Esophagus muscularis mucosa (tissue), 4 donors: ENCODE data around the gene UPF3A. TPM values are rescaled to one million over a fixed set of nuclear protein-coding genes. Genes with fewer than 3 reads are reported as not detected.
"Not testable (repeated sequence)": the region's sequence is repeated elsewhere in the genome, so short reads cannot be mapped to it uniquely, and the experiment has no call there.

Experiments used
- DNase-seq: peaks from one replicate; pipeline ENCODE4 v3.0.0-alpha.2; 2017; ENCODE audit errors: extremely low spot score
- H3K27ac ChIP-seq, 4 donors: fragments of 200-600 bp; sonication (generic); replicated peaks in 1 of 4; 1 replicate in 3 of 4; 2 replicates in 1 of 4; pipeline ENCODE4 v1.5.1; 2016 to 2019; ENCODE audit warnings: mild to moderate bottlenecking in 1 of 4
- H3K27me3 ChIP-seq, 4 donors: fragments of 200-600 bp; sonication (generic); one replicate each; pipeline versions ENCODE4 v1.5.1 to v1.6.0; 2016 to 2019
- H3K36me3 ChIP-seq, 4 donors: fragments of 200-600 bp; sonication (generic); one replicate each; pipeline ENCODE4 v1.5.1; 2016 to 2019
- H3K4me1 ChIP-seq, 4 donors: fragments of 200-600 bp; sonication (generic); one replicate each; pipeline ENCODE4 v1.5.1; 2016 to 2019
- H3K4me3 ChIP-seq, 4 donors: fragments of 200-600 bp; sonication (generic); 1 replicate in 2 of 4; 2 replicates in 2 of 4; pipeline ENCODE4 v1.5.1; 2016 to 2019; ENCODE audit warnings: mild to moderate bottlenecking in 4 of 4, moderate library complexity in 1 of 4
- H3K9me3 ChIP-seq, 4 donors: fragments of 200-600 bp; sonication (generic); 1 replicate in 3 of 4; 2 replicates in 1 of 4; pipeline ENCODE4 v1.5.1; 2016 to 2019
- EP300 ChIP-seq: sonication (generic); formaldehyde crosslinking; IDR thresholded peaks from one replicate; pipeline ENCODE4 v1.6.1; 2017; ENCODE audit warnings: antibody characterized with exemption
- POLR2A ChIP-seq: fragments of 450-650 bp; IDR thresholded peaks from one replicate; pipeline ENCODE4 v1.6.1; 2017; ENCODE audit warnings: antibody characterized with exemption, moderate library complexity, mild to moderate bottlenecking, low read depth
- POLR2AphosphoS5 ChIP-seq, 2 donors: sonication (generic); formaldehyde crosslinking; IDR thresholded peaks; one replicate each; pipeline ENCODE4 v1.6.1; 2017; ENCODE audit warnings: antibody characterized with exemption in 2 of 2
- WGBS: methylation state at CpG from one replicate; pipeline ENCODE4 v1.1.5; 2018; 5-methylcytosine and 5-hydroxymethylcytosine counted together
- intact Hi-C: fragments of 100-400 bp; cut with DNase I; formaldehyde crosslinking; loops from one replicate; pipeline ENCODE4 v1.15.1; 2023
- total RNA-seq, 4 donors: library from RNA; depleted of rRNA; stranded (reverse); fragments of >200 nt; gene quantifications; one replicate each; pipeline versions ENCODE4 v1.1.0 to v1.2.1, GENCODE V29; 2016
- TF ChIP-seq, protein P1 (sequence below), 3 experiments: fragments of 200-600 bp in 2 of 3; fragments of 450-650 bp in 1 of 3; sonication (generic) in 2 of 3; IDR thresholded peaks; one replicate each; pipeline ENCODE4 v1.5.1; 2017 to 2019; ENCODE audit warnings: antibody characterized with exemption in 3 of 3, mild to moderate bottlenecking in 2 of 3, moderate library complexity in 1 of 3

Gene UPF3A
- total RNA-seq, 4 donors from 2014 or later, result 25.2 to 43.2 (median 35.6) TPM

GRCh38 chr13:114334305-114335053 lies 53.1 kb downstream of the UPF3A start:
- no peaks in the 10 kb centered on the region for H3K27me3 ChIP-seq
- 80% methylated on average over 5 of the region's 5 CpGs for WGBS
- intact Hi-C loops, result no loop called here
- TF ChIP-seq EP300, result no peak
- TF ChIP-seq POLR2A, result no peak
- TF ChIP-seq POLR2AphosphoS5 (IDR thresholded peaks at IDR 0.05), result no peak
- TF ChIP-seq, protein P1, sequence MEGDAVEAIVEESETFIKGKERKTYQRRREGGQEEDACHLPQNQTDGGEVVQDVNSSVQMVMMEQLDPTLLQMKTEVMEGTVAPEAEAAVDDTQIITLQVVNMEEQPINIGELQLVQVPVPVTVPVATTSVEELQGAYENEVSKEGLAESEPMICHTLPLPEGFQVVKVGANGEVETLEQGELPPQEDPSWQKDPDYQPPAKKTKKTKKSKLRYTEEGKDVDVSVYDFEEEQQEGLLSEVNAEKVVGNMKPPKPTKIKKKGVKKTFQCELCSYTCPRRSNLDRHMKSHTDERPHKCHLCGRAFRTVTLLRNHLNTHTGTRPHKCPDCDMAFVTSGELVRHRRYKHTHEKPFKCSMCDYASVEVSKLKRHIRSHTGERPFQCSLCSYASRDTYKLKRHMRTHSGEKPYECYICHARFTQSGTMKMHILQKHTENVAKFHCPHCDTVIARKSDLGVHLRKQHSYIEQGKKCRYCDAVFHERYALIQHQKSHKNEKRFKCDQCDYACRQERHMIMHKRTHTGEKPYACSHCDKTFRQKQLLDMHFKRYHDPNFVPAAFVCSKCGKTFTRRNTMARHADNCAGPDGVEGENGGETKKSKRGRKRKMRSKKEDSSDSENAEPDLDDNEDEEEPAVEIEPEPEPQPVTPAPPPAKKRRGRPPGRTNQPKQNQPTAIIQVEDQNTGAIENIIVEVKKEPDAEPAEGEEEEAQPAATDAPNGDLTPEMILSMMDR (IDR thresholded peaks at IDR 0.05), result no peak
- H3K4me1 ChIP-seq, result no peaks in the 10 kb centered on the region
- no peak for DNase-seq
- H3K27ac ChIP-seq, result no peak overlapping the region
- H3K9me3 ChIP-seq, result no peaks in the 10 kb centered on the region
- no peak overlapping the region for H3K4me3 ChIP-seq
- no peaks in the 10 kb centered on the region for H3K36me3 ChIP-seq

- intact Hi-C loops, H3K4me3 ChIP-seq, H3K4me1 ChIP-seq, H3K9me3 ChIP-seq, H3K27ac ChIP-seq, H3K36me3 ChIP-seq, DNase-seq, H3K27me3 ChIP-seq: not testable (repeated sequence)
- 94% methylated on average over 1 of the region's 1 CpG for WGBS
Measured at GRCh38 chr13:114336457-114336856, 55.1 kb downstream of the UPF3A start.

GRCh38 chr13:114338959-114339358 lies 57.6 kb downstream of the UPF3A start:
- H3K36me3 ChIP-seq, result no peaks in the 10 kb centered on the region
- peaks cover 0 to 9% (median 0%) of the 10 kb centered on the region in 4 donors for H3K27me3 ChIP-seq
- H3K4me3 ChIP-seq, result no peak overlapping the region
- H3K4me1 ChIP-seq, result peaks cover 0 to 4% (median 0%) of the 10 kb centered on the region in 4 donors
- intact Hi-C loops, result no loop called here
- DNase-seq, result no peak
- H3K27ac ChIP-seq, result no peak overlapping the region
- TF ChIP-seq EP300, result no peak
- no peak for TF ChIP-seq POLR2AphosphoS5 (IDR thresholded peaks at IDR 0.05)
- no peak for TF ChIP-seq POLR2A
- TF ChIP-seq, protein P1 (IDR thresholded peaks at IDR 0.05), result no peak
- H3K9me3 ChIP-seq, result no peaks in the 10 kb centered on the region
- 91% methylated on average over 3 of the region's 5 CpGs for WGBS

GRCh38 chr13:114339857-114340534 lies 58.6 kb downstream of the UPF3A start:
- Histone ChIP-seq H3K4me1 (peaks cover 0 to 4% (median 0%) of the 10 kb centered on the region in 4 donors), H3K27ac (no peak overlapping the region), H3K4me3 (no peak overlapping the region), H3K36me3 (no peaks in the 10 kb centered on the region), H3K9me3 (no peaks in the 10 kb centered on the region), H3K27me3 (peaks cover 0 to 9% (median 0%) of the 10 kb centered on the region in 4 donors)
- 59% methylated on average over 10 of the region's 10 CpGs for WGBS
- intact Hi-C loops, result no loop called here
- DNase-seq, result no peak
- TF ChIP-seq POLR2AphosphoS5 (IDR thresholded peaks at IDR 0.05), result no peak
- TF ChIP-seq POLR2A, result no peak
- TF ChIP-seq EP300, result no peak
- TF ChIP-seq, protein P1 (IDR thresholded peaks at IDR 0.05), result peak; percentile 31 to 67 (median 40)

GRCh38 chr13:114341003-114341777 lies 59.8 kb downstream of the UPF3A start:
- intact Hi-C loops, result no loop called here
- TF ChIP-seq POLR2A (no peak), POLR2AphosphoS5 (IDR thresholded peaks at IDR 0.05) (no peak), EP300 (no peak)
- TF ChIP-seq, protein P1 (IDR thresholded peaks at IDR 0.05), result no peak
- DNase-seq, result no peak

GRCh38 chr13:114347256-114347655 lies 65.9 kb downstream of the UPF3A start:
- intact Hi-C loops, H3K36me3 ChIP-seq, DNase-seq, H3K4me3 ChIP-seq, H3K9me3 ChIP-seq, H3K27ac ChIP-seq, H3K4me1 ChIP-seq: not testable (repeated sequence)
- WGBS, result 62% methylated on average over 2 of the region's 3 CpGs
- H3K27me3 ChIP-seq, result peaks cover 0 to 14% (median 0%) of the 10 kb centered on the region in 4 donors

More at GRCh38 chr13:114341003-114341777, 59.8 kb downstream of the UPF3A start:
- no peaks in the 10 kb centered on the region for H3K36me3 ChIP-seq
- WGBS, result 71% methylated on average over 14 of the region's 14 CpGs
- no peak overlapping the region for H3K4me3 ChIP-seq
- H3K27me3 ChIP-seq, result peaks cover 0 to 9% (median 0%) of the 10 kb centered on the region in 4 donors
- H3K9me3 ChIP-seq, result no peaks in the 10 kb centered on the region
- H3K4me1 ChIP-seq, result peaks cover 0 to 4% (median 0%) of the 10 kb centered on the region in 4 donors
- H3K27ac ChIP-seq, result no peak overlapping the region
